Measurements from ENCODE around the gene IL34. TPM values are rescaled to one million over a fixed set of nuclear protein-coding genes. Genes with fewer than 3 reads are reported as not detected.

IL34 gene
- total and polyA plus RNA-seq, 2 experiments from 2014 or later = 4.3 to 6.6 TPM

DNA sequence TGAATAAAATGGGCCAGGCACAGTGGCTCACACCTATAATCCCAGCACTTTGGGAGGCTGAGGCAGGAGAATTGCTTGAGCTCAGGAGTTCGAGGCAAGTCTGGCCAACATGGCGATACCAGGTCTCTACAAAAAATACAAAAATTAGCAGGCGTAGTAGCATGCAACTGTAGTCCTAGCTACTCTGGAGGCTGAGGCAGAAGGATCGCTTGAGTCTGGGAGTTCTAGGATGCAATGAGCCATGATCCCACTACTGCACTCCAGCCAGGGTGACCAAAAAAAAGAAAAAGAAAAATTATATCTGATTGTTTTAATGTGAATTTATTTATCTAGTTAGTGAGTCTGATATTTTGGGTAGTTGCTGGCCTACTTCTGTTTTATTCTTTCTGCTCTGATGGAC, 7.0 kb downstream of the IL34 start:
- Histone ChIP-seq H3K27ac (ENCODE audit: low read depth) (no peak overlapping the region), H3K79me2 (replicated peaks; ENCODE audit: insufficient read depth) (no peaks in the 10 kb centered on the region), H3K9me2 (ENCODE audit: insufficient read depth) (no peaks in the 10 kb centered on the region), H3K36me3 (ENCODE audit: insufficient read depth) (no peaks in the 10 kb centered on the region), H3K4me3 (no peak overlapping the region), H3K4me1 (ENCODE audit: insufficient read depth) (no peaks in the 10 kb centered on the region), H3K27me3 (ENCODE audit: insufficient read depth) (no peaks in the 10 kb centered on the region), H4K20me1 (replicated peaks; ENCODE audit: insufficient read depth) (no peaks in the 10 kb centered on the region), H2AFZ (no peak overlapping the region), H3K4me2 (no peak overlapping the region), H3F3A (replicated peaks; ENCODE audit: low read depth) (no peaks in the 10 kb centered on the region)
- peak; percentile 17 for DNase-seq (ENCODE audit: low spot score)
- Mint-ChIP-seq H3K27me3 (ENCODE audit: insufficient read depth, low read depth, poor library complexity) (no peaks in the 10 kb centered on the region), H3K4me3 (no peak overlapping the region), H3K4me1 (peaks cover 15% of the 10 kb centered on the region), H3K36me3 (ENCODE audit: low read depth) (peaks cover 12% of the 10 kb centered on the region), H3K9me3 (peaks cover 7% of the 10 kb centered on the region), H3K27ac (no peak overlapping the region)
- TF ChIP-seq CREB1 (CRISPR knock-in tag; IDR thresholded peaks at IDR 0.05; ENCODE audit: low read depth) (no peak), ZNF114 (CRISPR knock-in tag; IDR thresholded peaks at IDR 0.05) (no peak), JUNB (IDR thresholded peaks at IDR 0.05; ENCODE audit: unreplicated experiment) (no peak), NANOG (IDR thresholded peaks at IDR 0.05; ENCODE audit: borderline replicate concordance) (no peak), EZH2phosphoT487 (IDR thresholded peaks at IDR 0.05; ENCODE audit: unreplicated experiment) (no peak), EZH2 (IDR thresholded peaks at IDR 0.05; ENCODE audit: low read depth, unreplicated experiment) (no peak), ZNF331 (CRISPR knock-in tag; IDR thresholded peaks at IDR 0.05; ENCODE audit: low read depth) (no peak), STAT1 (IDR thresholded peaks at IDR 0.05; ENCODE audit: unreplicated experiment) (no peak)
- TF ChIP-seq, protein P1, sequence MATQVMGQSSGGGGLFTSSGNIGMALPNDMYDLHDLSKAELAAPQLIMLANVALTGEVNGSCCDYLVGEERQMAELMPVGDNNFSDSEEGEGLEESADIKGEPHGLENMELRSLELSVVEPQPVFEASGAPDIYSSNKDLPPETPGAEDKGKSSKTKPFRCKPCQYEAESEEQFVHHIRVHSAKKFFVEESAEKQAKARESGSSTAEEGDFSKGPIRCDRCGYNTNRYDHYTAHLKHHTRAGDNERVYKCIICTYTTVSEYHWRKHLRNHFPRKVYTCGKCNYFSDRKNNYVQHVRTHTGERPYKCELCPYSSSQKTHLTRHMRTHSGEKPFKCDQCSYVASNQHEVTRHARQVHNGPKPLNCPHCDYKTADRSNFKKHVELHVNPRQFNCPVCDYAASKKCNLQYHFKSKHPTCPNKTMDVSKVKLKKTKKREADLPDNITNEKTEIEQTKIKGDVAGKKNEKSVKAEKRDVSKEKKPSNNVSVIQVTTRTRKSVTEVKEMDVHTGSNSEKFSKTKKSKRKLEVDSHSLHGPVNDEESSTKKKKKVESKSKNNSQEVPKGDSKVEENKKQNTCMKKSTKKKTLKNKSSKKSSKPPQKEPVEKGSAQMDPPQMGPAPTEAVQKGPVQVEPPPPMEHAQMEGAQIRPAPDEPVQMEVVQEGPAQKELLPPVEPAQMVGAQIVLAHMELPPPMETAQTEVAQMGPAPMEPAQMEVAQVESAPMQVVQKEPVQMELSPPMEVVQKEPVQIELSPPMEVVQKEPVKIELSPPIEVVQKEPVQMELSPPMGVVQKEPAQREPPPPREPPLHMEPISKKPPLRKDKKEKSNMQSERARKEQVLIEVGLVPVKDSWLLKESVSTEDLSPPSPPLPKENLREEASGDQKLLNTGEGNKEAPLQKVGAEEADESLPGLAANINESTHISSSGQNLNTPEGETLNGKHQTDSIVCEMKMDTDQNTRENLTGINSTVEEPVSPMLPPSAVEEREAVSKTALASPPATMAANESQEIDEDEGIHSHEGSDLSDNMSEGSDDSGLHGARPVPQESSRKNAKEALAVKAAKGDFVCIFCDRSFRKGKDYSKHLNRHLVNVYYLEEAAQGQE (IDR thresholded peaks at IDR 0.05; ENCODE audit: unreplicated experiment) = no peak
- TF ChIP-seq, protein P2, sequence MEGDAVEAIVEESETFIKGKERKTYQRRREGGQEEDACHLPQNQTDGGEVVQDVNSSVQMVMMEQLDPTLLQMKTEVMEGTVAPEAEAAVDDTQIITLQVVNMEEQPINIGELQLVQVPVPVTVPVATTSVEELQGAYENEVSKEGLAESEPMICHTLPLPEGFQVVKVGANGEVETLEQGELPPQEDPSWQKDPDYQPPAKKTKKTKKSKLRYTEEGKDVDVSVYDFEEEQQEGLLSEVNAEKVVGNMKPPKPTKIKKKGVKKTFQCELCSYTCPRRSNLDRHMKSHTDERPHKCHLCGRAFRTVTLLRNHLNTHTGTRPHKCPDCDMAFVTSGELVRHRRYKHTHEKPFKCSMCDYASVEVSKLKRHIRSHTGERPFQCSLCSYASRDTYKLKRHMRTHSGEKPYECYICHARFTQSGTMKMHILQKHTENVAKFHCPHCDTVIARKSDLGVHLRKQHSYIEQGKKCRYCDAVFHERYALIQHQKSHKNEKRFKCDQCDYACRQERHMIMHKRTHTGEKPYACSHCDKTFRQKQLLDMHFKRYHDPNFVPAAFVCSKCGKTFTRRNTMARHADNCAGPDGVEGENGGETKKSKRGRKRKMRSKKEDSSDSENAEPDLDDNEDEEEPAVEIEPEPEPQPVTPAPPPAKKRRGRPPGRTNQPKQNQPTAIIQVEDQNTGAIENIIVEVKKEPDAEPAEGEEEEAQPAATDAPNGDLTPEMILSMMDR (conservative IDR thresholded peaks at IDR 0.05; ENCODE audit: low read depth in 2 of 2) = no peak
- TF ChIP-seq, protein P3, sequence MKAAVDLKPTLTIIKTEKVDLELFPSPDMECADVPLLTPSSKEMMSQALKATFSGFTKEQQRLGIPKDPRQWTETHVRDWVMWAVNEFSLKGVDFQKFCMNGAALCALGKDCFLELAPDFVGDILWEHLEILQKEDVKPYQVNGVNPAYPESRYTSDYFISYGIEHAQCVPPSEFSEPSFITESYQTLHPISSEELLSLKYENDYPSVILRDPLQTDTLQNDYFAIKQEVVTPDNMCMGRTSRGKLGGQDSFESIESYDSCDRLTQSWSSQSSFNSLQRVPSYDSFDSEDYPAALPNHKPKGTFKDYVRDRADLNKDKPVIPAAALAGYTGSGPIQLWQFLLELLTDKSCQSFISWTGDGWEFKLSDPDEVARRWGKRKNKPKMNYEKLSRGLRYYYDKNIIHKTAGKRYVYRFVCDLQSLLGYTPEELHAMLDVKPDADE (IDR thresholded peaks at IDR 0.05) = no peak
- TF ChIP-seq, protein P4, sequence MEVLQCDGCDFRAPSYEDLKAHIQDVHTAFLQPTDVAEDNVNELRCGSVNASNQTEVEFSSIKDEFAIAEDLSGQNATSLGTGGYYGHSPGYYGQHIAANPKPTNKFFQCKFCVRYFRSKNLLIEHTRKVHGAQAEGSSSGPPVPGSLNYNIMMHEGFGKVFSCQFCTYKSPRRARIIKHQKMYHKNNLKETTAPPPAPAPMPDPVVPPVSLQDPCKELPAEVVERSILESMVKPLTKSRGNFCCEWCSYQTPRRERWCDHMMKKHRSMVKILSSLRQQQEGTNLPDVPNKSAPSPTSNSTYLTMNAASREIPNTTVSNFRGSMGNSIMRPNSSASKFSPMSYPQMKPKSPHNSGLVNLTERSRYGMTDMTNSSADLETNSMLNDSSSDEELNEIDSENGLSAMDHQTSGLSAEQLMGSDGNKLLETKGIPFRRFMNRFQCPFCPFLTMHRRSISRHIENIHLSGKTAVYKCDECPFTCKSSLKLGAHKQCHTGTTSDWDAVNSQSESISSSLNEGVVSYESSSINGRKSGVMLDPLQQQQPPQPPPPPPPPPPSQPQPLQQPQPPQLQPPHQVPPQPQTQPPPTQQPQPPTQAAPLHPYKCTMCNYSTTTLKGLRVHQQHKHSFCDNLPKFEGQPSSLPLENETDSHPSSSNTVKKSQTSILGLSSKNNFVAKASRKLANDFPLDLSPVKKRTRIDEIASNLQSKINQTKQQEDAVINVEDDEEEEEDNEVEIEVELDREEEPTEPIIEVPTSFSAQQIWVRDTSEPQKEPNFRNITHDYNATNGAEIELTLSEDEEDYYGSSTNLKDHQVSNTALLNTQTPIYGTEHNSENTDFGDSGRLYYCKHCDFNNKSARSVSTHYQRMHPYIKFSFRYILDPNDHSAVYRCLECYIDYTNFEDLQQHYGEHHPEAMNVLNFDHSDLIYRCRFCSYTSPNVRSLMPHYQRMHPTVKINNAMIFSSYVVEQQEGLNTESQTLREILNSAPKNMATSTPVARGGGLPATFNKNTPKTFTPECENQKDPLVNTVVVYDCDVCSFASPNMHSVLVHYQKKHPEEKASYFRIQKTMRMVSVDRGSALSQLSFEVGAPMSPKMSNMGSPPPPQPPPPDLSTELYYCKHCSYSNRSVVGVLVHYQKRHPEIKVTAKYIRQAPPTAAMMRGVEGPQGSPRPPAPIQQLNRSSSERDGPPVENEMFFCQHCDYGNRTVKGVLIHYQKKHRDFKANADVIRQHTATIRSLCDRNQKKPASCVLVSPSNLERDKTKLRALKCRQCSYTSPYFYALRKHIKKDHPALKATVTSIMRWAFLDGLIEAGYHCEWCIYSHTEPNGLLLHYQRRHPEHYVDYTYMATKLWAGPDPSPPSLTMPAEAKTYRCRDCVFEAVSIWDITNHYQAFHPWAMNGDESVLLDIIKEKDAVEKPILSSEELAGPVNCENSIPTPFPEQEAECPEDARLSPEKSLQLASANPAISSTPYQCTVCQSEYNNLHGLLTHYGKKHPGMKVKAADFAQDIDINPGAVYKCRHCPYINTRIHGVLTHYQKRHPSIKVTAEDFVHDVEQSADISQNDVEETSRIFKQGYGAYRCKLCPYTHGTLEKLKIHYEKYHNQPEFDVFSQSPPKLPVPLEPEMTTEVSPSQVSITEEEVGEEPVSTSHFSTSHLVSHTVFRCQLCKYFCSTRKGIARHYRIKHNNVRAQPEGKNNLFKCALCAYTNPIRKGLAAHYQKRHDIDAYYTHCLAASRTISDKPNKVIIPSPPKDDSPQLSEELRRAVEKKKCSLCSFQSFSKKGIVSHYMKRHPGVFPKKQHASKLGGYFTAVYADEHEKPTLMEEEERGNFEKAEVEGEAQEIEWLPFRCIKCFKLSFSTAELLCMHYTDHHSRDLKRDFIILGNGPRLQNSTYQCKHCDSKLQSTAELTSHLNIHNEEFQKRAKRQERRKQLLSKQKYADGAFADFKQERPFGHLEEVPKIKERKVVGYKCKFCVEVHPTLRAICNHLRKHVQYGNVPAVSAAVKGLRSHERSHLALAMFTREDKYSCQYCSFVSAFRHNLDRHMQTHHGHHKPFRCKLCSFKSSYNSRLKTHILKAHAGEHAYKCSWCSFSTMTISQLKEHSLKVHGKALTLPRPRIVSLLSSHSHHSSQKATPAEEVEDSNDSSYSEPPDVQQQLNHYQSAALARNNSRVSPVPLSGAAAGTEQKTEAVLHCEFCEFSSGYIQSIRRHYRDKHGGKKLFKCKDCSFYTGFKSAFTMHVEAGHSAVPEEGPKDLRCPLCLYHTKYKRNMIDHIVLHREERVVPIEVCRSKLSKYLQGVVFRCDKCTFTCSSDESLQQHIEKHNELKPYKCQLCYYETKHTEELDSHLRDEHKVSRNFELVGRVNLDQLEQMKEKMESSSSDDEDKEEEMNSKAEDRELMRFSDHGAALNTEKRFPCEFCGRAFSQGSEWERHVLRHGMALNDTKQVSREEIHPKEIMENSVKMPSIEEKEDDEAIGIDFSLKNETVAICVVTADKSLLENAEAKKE (CRISPR knock-in tag; IDR thresholded peaks at IDR 0.05) = no peak
- peak; percentile 21 for ATAC-seq

Measured in GM23338 (cell line).